Ishikawa (cell line): Measurements from ENCODE around the gene MAML2.

Experiments used
- CEBPB ChIP-seq: IDR thresholded peaks from 2 replicates; pipeline ENCODE4 v1.6.1; 2012
- CREB1 ChIP-seq: IDR thresholded peaks from 2 replicates; pipeline ENCODE4 v1.6.1; 2012; ENCODE audit warnings: low read depth
- EGR1 ChIP-seq: IDR thresholded peaks from 2 replicates; pipeline ENCODE4 v1.6.1; 2012
- EP300 ChIP-seq: IDR thresholded peaks from 2 replicates; pipeline ENCODE4 v1.6.1; 2012; ENCODE audit warnings: borderline replicate concordance
- FOXM1 ChIP-seq: IDR thresholded peaks from 2 replicates; pipeline ENCODE4 v1.6.1; 2012; ENCODE audit warnings: low read depth, borderline replicate concordance
- NFIC ChIP-seq: IDR thresholded peaks from 2 replicates; pipeline ENCODE4 v1.6.1; 2012
- RAD21 ChIP-seq: IDR thresholded peaks from 2 replicates; pipeline ENCODE4 v1.6.1; 2012; ENCODE audit warnings: low read depth
- REST ChIP-seq: IDR thresholded peaks from 2 replicates; pipeline ENCODE4 v1.6.1; 2012; ENCODE audit warnings: low read depth, mild to moderate bottlenecking
- TAF1 ChIP-seq: IDR thresholded peaks from 2 replicates; pipeline ENCODE4 v1.6.1; 2012; ENCODE audit warnings: low read depth, mild to moderate bottlenecking
- TCF12 ChIP-seq: IDR thresholded peaks from 2 replicates; pipeline ENCODE4 v1.6.1; 2012; ENCODE audit warnings: low read depth
- TEAD4 ChIP-seq: IDR thresholded peaks from 2 replicates; pipeline ENCODE4 v1.6.1; 2012
- USF1 ChIP-seq: IDR thresholded peaks from 2 replicates; pipeline ENCODE4 v1.6.1; 2012
- YY1 ChIP-seq: IDR thresholded peaks from 2 replicates; pipeline ENCODE4 v1.6.1; 2012; ENCODE audit warnings: low read depth
- ZBTB7A ChIP-seq: IDR thresholded peaks from 2 replicates; pipeline ENCODE4 v1.6.1; 2012; ENCODE audit warnings: low read depth
- TF ChIP-seq, protein P1 (sequence below): IDR thresholded peaks from 2 replicates; pipeline ENCODE4 v1.6.1; 2012

MAML2 gene

GRCh38 chr11:96179905-96180304 lies 163.1 kb downstream of the MAML2 start:
- TF ChIP-seq YY1 (no peak), USF1 (no peak), EGR1 (no peak), RAD21 (no peak), CREB1 (no peak), FOXM1 (no peak), NFIC (no peak), TAF1 (no peak)
- TF ChIP-seq, protein P1, sequence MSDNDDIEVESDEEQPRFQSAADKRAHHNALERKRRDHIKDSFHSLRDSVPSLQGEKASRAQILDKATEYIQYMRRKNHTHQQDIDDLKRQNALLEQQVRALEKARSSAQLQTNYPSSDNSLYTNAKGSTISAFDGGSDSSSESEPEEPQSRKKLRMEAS: no peak

GRCh38 chr11:96178887-96179279 lies 164.1 kb downstream of the MAML2 start:
- TF ChIP-seq RAD21 (no peak), USF1 (no peak), FOXM1 (no peak), EP300 (no peak), CREB1 (no peak), TAF1 (no peak), EGR1 (no peak), TEAD4 (no peak), REST (no peak), TCF12 (no peak)

- TF ChIP-seq CREB1: no peak
- TF ChIP-seq EGR1: no peak
- TF ChIP-seq YY1: no peak
- no peak for TF ChIP-seq EP300
- TF ChIP-seq ZBTB7A: no peak
- TF ChIP-seq RAD21: no peak
- no peak for TF ChIP-seq FOXM1
- TF ChIP-seq REST: no peak
- no peak for TF ChIP-seq USF1
- TF ChIP-seq NFIC: no peak
- TF ChIP-seq TAF1: no peak
- TF ChIP-seq, protein P1: no peak
Measured at GRCh38 chr11:96178049-96178886, 164.7 kb downstream of the MAML2 start.

DNA sequence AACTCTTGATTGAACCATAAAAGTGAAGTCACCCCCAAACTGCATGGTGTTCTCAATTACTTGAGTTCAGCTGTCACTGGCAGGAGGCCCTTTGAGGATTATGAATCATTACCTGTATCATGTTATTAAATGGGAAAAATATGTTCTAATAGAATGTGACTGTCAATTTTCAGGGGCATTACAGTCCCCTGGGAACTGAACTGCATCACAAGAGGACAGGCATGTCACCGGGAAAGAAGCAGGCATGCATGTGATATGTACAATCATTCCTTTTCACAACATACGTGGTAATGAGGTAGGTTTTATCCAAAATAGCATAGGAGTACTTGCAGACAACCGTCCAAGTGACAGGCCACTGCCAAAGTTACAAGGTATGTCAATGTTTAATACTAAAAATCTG lies 165.8 kb downstream of the MAML2 start:
- TF ChIP-seq YY1 (no peak), EP300 (no peak), CEBPB (no peak), TEAD4 (no peak), TAF1 (no peak)

GRCh38 chr11:96173906-96174305 lies 169.1 kb downstream of the MAML2 start:
- TF ChIP-seq EP300: no peak
- TF ChIP-seq NFIC: no peak
- TF ChIP-seq EGR1: no peak
- TF ChIP-seq ZBTB7A: no peak
- TF ChIP-seq RAD21: no peak
- no peak for TF ChIP-seq YY1
- TF ChIP-seq CEBPB: no peak
- no peak for TF ChIP-seq REST
- no peak for TF ChIP-seq USF1
- TF ChIP-seq FOXM1: no peak
